Tibial nerve (tissue), 4 donors: ENCODE data around the gene ZNFX1. TPM values are rescaled to one million over a fixed set of nuclear protein-coding genes. Genes with fewer than 3 reads are reported as not detected.

ENCODE experiments used
- DNase-seq, 2 donors: peaks; one replicate each; pipeline ENCODE4 v3.0.0-alpha.2; 2019; ENCODE audit warnings: low spot score in 2 of 2
- H3K27ac ChIP-seq, 4 donors: fragments of 200-600 bp; sonication (generic) in 3 of 4; one replicate each; pipeline ENCODE4 v1.5.1; 2017 to 2019; ENCODE audit warnings: mild to moderate bottlenecking in 1 of 4
- H3K27me3 ChIP-seq, 2 donors: fragments of 200-600 bp; sonication (generic) in 1 of 2; one replicate each; pipeline versions ENCODE4 v1.5.1 to v1.6.0; 2017 to 2019
- H3K36me3 ChIP-seq, 3 donors: fragments of 200-600 bp; sonication (generic); one replicate each; pipeline ENCODE4 v1.5.1; 2018 to 2019
- H3K4me1 ChIP-seq, 4 donors: fragments of 200-600 bp; sonication (generic) in 3 of 4; one replicate each; pipeline ENCODE4 v1.5.1; 2017 to 2019
- H3K4me3 ChIP-seq, 4 donors: fragments of 200-600 bp; sonication (generic) in 3 of 4; one replicate each; pipeline ENCODE4 v1.5.1; 2017 to 2019; ENCODE audit warnings: mild to moderate bottlenecking in 1 of 4, moderate library complexity in 1 of 4
- H3K9me3 ChIP-seq, 4 donors: fragments of 200-600 bp; sonication (generic) in 3 of 4; one replicate each; pipeline ENCODE4 v1.5.1; 2017 to 2019
- CTCF ChIP-seq, 5 experiments: fragments of 200-600 bp in 3 of 5; fragments of 450-650 bp in 2 of 5; sonication (generic) in 3 of 5; IDR thresholded peaks; one replicate each; pipeline ENCODE4 v1.5.1; 2016 to 2019; ENCODE audit warnings: antibody characterized with exemption in 5 of 5, mild to moderate bottlenecking in 3 of 5, moderate library complexity in 2 of 5
- EP300 ChIP-seq, 2 donors: sonication (generic); formaldehyde crosslinking; IDR thresholded peaks; one replicate each; pipeline ENCODE4 v1.6.1; 2017; ENCODE audit warnings: antibody characterized with exemption in 2 of 2, mild to moderate bottlenecking in 1 of 2
- POLR2A ChIP-seq, 2 donors: fragments of 450-650 bp; IDR thresholded peaks; one replicate each; pipeline ENCODE4 v1.6.1; 2017; ENCODE audit warnings: antibody characterized with exemption in 2 of 2, mild to moderate bottlenecking in 2 of 2, moderate library complexity in 2 of 2
- WGBS, 2 donors: methylation state at CpG; one replicate each; pipeline ENCODE4 v1.1.5; 2018; 5-methylcytosine and 5-hydroxymethylcytosine counted together
- total RNA-seq, 4 donors: library from RNA; depleted of rRNA; stranded (reverse); fragments of >200 nt; gene quantifications; one replicate each; pipeline ENCODE4 v1.1.0, GENCODE V29; 2016

ZNFX1 gene
- total RNA-seq, 4 donors from 2014 or later, result 35.0 to 45.2 (median 39.1) TPM

GRCh38 chr20:49267327-49267726 lies 10.5 kb downstream of the ZNFX1 start:
- H3K27me3 ChIP-seq, result no peaks in the 10 kb centered on the region
- peaks cover 0 to 83% (median 32%) of the 10 kb centered on the region in 3 donors for H3K36me3 ChIP-seq
- H3K4me1 ChIP-seq, result peaks cover 0 to 49% (median 17%) of the 10 kb centered on the region in 4 donors
- no peak overlapping the region for H3K4me3 ChIP-seq
- no peak overlapping the region for H3K27ac ChIP-seq
- DNase-seq, result no peak
- TF ChIP-seq CTCF (IDR thresholded peaks at IDR 0.05) (no peak), EP300 (IDR thresholded peaks at IDR 0.05) (no peak), POLR2A (IDR thresholded peaks at IDR 0.05) (no peak)
- H3K9me3 ChIP-seq, result no peaks in the 10 kb centered on the region
- 55 to 58% methylated on average over 4 of the region's 4 CpGs for WGBS, 2 donors

GRCh38 chr20:49262444-49262843 lies 15.4 kb downstream of the ZNFX1 start:
- Histone ChIP-seq H3K27ac (no peak overlapping the region), H3K27me3 (no peaks in the 10 kb centered on the region), H3K4me3 (no peak overlapping the region), H3K4me1 (peaks cover 0 to 14% (median 2%) of the 10 kb centered on the region in 4 donors), H3K36me3 (peaks cover 0 to 88% (median 25%) of the 10 kb centered on the region in 3 donors), H3K9me3 (no peaks in the 10 kb centered on the region)
- TF ChIP-seq EP300 (IDR thresholded peaks at IDR 0.05) (no peak), POLR2A (IDR thresholded peaks at IDR 0.05) (no peak), CTCF (IDR thresholded peaks at IDR 0.05) (no peak)
- no peak for DNase-seq
- 0 to 54% methylated on average over 1 of the region's 1 CpG for WGBS, 2 donors

- H3K9me3 ChIP-seq, result no peaks in the 10 kb centered on the region
- WGBS, 2 donors, result 99 to 100% methylated on average over 3 of the region's 3 CpGs
- no peak overlapping the region for H3K27ac ChIP-seq
- TF ChIP-seq EP300 (IDR thresholded peaks at IDR 0.05), result no peak
- TF ChIP-seq POLR2A (IDR thresholded peaks at IDR 0.05), result no peak
- TF ChIP-seq CTCF (IDR thresholded peaks at IDR 0.05), result no peak
- no peak overlapping the region for H3K4me3 ChIP-seq
- no peak for DNase-seq
- peaks cover 2 to 100% (median 36%) of the 10 kb centered on the region in 3 donors for H3K36me3 ChIP-seq
- H3K27me3 ChIP-seq, result no peaks in the 10 kb centered on the region
- H3K4me1 ChIP-seq, result peaks cover 0 to 1% (median 0%) of the 10 kb centered on the region in 4 donors
Observed at GRCh38 chr20:49261173-49261572, 16.7 kb downstream of the ZNFX1 start.

- no peak overlapping the region for H3K4me3 ChIP-seq
- peaks cover 5 to 100% (median 42%) of the 10 kb centered on the region in 3 donors for H3K36me3 ChIP-seq
- TF ChIP-seq CTCF (IDR thresholded peaks at IDR 0.05) (no peak), EP300 (IDR thresholded peaks at IDR 0.05) (no peak), POLR2A (IDR thresholded peaks at IDR 0.05) (no peak)
- 91 to 93% methylated on average over 4 of the region's 4 CpGs for WGBS, 2 donors
- no peak for DNase-seq
- no peaks in the 10 kb centered on the region for H3K9me3 ChIP-seq
- no peaks in the 10 kb centered on the region for H3K27me3 ChIP-seq
- H3K27ac ChIP-seq, result no peak overlapping the region
- no peaks in the 10 kb centered on the region for H3K4me1 ChIP-seq
Observed at GRCh38 chr20:49260218-49260617, 17.6 kb downstream of the ZNFX1 start.

- Histone ChIP-seq H3K9me3 (no peaks in the 10 kb centered on the region), H3K36me3 (peaks cover 5 to 100% (median 44%) of the 10 kb centered on the region in 3 donors), H3K27me3 (no peaks in the 10 kb centered on the region), H3K4me1 (no peaks in the 10 kb centered on the region), H3K4me3 (no peak overlapping the region), H3K27ac (no peak overlapping the region)
- no peak for DNase-seq
- TF ChIP-seq EP300 (IDR thresholded peaks at IDR 0.05) (no peak), POLR2A (IDR thresholded peaks at IDR 0.05) (no peak), CTCF (IDR thresholded peaks at IDR 0.05) (no peak)
- WGBS, 2 donors, result 94 to 96% methylated on average over 2 of the region's 2 CpGs
Observed at GRCh38 chr20:49259799-49260198, 18.1 kb downstream of the ZNFX1 start.
